HG03378 (cell line): ENCODE results near the gene TMEM207.
A peak's percentile ranks its signal among the peaks of the same experiment; 100 is the strongest.

Experiments used
- ATAC-seq: cut with Tn5 transposase; IDR thresholded peaks from one replicate; pipeline ENCODE4 v1.9.1; 2021; ENCODE audit warnings: mild to moderate bottlenecking, moderate library complexity; ENCODE audit not compliant: unreplicated experiment

Gene TMEM207

DNA sequence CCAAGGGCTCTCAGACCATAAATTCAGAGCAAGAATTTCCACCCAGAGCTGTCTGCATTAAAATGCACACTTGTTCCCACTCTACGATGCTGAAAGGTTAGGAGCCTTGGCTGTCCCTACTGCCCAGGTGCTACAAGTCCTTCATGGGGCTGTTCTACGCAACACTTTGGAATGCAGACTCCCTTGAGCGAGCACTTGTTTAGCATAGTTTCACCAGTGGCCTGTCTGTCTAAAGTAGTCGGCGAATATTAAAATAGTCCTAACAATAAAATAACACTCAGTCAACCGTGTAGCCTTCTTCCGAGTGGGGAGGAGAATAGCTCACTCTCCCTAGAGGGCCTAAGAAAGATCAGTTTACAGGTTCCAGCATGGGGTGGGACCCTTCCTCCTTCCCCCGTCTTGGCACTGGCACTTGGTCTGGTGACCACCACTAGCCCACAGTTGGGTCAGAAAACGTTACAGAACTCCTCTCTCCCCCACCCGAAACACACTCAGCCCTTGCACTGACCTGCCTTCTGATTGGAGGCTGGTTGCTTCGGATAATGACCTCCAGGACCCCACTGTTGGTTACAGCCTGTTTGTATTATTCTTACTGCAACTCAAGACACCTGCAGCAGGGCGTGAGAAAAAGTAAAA lies 62.0 kb downstream of the TMEM207 start, which contains the start of gene CLDN16:
CLDN16 (plus strand) TSS at position 586 of the 636 bp plus-strand sequence. CDS start 167 bp downstream, outside the sequence.
- ATAC-seq: no peak

DNA sequence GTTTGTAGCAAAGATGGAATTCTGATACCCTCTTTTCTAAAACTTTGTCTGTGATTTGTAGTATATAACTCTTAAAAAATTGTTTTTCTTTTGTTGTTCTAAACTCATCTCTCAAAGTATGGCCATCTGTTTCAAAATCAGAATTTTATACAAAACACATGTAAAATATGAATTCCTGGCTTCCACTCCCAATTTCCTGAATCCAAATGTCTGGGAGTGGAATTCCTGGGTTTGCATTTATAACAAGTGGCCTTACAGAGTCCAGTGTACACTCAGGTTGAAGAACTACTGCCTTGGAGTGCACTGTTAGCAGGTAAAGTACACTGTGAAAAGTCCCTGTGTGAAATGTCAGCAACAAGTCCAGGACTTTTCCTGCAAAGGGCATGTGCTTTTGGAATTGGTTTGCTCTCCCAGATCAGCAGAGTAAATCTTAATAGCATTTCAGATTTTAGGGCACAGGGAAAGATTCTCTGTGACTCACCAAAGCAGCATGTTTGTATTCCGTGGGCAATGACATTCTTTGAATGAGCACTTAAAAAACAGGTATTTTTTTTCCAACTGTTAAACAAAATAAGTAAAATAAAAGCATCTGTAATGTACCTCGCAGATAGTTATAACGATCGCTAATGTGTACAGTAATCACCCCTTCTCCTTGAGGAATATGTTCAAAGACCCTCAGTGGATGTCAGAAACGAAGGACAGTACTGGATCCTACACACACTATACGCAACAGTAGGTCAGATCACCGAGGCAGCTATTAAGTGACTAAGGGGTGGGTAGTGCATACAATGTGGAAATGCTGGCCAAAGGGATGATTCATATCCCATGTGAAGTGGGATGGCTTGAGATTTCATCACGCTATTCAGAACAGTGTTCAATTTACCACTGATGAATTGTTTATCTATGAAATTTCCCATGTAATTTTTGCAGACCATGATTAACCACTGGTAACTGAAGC lies 63.7 kb downstream of the TMEM207 start:
- ATAC-seq: no peak

- peak; percentile 85 for ATAC-seq
Measured at GRCh38 chr3:190384309-190384756, 65.4 kb downstream of the TMEM207 start.

GRCh38 chr3:190382082-190382481 lies 67.6 kb downstream of the TMEM207 start:
- ATAC-seq: no peak

GRCh38 chr3:190381441-190381840 lies 68.3 kb downstream of the TMEM207 start:
- ATAC-seq: no peak

GRCh38 chr3:190380184-190380583 lies 69.5 kb downstream of the TMEM207 start:
- ATAC-seq: no peak
